Measurements from ENCODE around the gene PNLIPRP1.

GRCh38 chr10:116608686-116609594, 18.2 kb downstream of the PNLIPRP1 start:
- TF ChIP-seq CTCF (IDR thresholded peaks at IDR 0.05; ENCODE audit: poor library complexity, severe bottlenecking), result no peak
- no peak for TF ChIP-seq POLR2AphosphoS5 (IDR thresholded peaks at IDR 0.05)
- no peak for TF ChIP-seq SMC3 (conservative IDR thresholded peaks at IDR 0.05; ENCODE audit: poor library complexity)
- TF ChIP-seq MXI1 (conservative IDR thresholded peaks at IDR 0.05; ENCODE audit: poor library complexity, severe bottlenecking), result no peak
- no peak for TF ChIP-seq EP300 (conservative IDR thresholded peaks at IDR 0.05; ENCODE audit: poor library complexity, severe bottlenecking)
- TF ChIP-seq, protein P1, sequence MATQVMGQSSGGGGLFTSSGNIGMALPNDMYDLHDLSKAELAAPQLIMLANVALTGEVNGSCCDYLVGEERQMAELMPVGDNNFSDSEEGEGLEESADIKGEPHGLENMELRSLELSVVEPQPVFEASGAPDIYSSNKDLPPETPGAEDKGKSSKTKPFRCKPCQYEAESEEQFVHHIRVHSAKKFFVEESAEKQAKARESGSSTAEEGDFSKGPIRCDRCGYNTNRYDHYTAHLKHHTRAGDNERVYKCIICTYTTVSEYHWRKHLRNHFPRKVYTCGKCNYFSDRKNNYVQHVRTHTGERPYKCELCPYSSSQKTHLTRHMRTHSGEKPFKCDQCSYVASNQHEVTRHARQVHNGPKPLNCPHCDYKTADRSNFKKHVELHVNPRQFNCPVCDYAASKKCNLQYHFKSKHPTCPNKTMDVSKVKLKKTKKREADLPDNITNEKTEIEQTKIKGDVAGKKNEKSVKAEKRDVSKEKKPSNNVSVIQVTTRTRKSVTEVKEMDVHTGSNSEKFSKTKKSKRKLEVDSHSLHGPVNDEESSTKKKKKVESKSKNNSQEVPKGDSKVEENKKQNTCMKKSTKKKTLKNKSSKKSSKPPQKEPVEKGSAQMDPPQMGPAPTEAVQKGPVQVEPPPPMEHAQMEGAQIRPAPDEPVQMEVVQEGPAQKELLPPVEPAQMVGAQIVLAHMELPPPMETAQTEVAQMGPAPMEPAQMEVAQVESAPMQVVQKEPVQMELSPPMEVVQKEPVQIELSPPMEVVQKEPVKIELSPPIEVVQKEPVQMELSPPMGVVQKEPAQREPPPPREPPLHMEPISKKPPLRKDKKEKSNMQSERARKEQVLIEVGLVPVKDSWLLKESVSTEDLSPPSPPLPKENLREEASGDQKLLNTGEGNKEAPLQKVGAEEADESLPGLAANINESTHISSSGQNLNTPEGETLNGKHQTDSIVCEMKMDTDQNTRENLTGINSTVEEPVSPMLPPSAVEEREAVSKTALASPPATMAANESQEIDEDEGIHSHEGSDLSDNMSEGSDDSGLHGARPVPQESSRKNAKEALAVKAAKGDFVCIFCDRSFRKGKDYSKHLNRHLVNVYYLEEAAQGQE (IDR thresholded peaks at IDR 0.05; ENCODE audit: borderline replicate concordance), result no peak
- no peak for TF ChIP-seq TAF1 (IDR thresholded peaks at IDR 0.05; ENCODE audit: low read depth)
